ENCODE data around the gene POU5F1.
"Not testable (repeated sequence)": the region's sequence is repeated elsewhere in the genome, so short reads cannot be mapped to it uniquely, and the experiment has no call there.

Gene POU5F1

GRCh38 chr6:31170600-31170881 is at the start of gene POU5F1:
Gene POU5F1, minus strand, starts transcription at chr6:31170682. Its CDS starts 62 bp downstream, at chr6:31170620.
- DNase-seq = no peak

- DNase-seq = no peak
Observed at GRCh38 chr6:31216208-31216898, 45.9 kb upstream of the POU5F1 start.

GRCh38 chr6:31215216-31215615 is 44.7 kb upstream of the POU5F1 start:
- DNase-seq = not testable (repeated sequence)

GRCh38 chr6:31214516-31214915 is 44.0 kb upstream of the POU5F1 start:
- DNase-seq = no peak

GRCh38 chr6:31210741-31211532 is 40.5 kb upstream of the POU5F1 start:
- DNase-seq = no peak

GRCh38 chr6:31210123-31210522 is 39.6 kb upstream of the POU5F1 start:
- no peak for DNase-seq

- no peak for DNase-seq
Observed at GRCh38 chr6:31209137-31209536, 38.7 kb upstream of the POU5F1 start.

GRCh38 chr6:31208506-31208905 is 38.0 kb upstream of the POU5F1 start:
- DNase-seq = no peak

GRCh38 chr6:31205638-31206037 is 35.2 kb upstream of the POU5F1 start:
- DNase-seq = no peak

GRCh38 chr6:31204751-31205145 is 34.3 kb upstream of the POU5F1 start:
- DNase-seq = no peak

GRCh38 chr6:31203345-31203979 is 33.0 kb upstream of the POU5F1 start:
- DNase-seq = no peak

GRCh38 chr6:31202259-31203166 is 32.0 kb upstream of the POU5F1 start:
- no peak for DNase-seq

- not testable (repeated sequence) for DNase-seq
Observed at GRCh38 chr6:31199105-31199452, 28.6 kb upstream of the POU5F1 start.

- peak; percentile 58 for DNase-seq
Observed at GRCh38 chr6:31197559-31198305, 27.2 kb upstream of the POU5F1 start.

- DNase-seq = not testable (repeated sequence)
Observed at GRCh38 chr6:31196251-31197022, 26.0 kb upstream of the POU5F1 start.

GRCh38 chr6:31195308-31195979 is 25.0 kb upstream of the POU5F1 start:
- not testable (repeated sequence) for DNase-seq

- no peak for DNase-seq
Observed at GRCh38 chr6:31194061-31194834, 23.8 kb upstream of the POU5F1 start.

- DNase-seq = no peak
Observed at GRCh38 chr6:31193206-31193605, 22.7 kb upstream of the POU5F1 start.

- peak; percentile 26 for DNase-seq
Observed at GRCh38 chr6:31192431-31193105, 22.1 kb upstream of the POU5F1 start.
